Stimulated activated CD4-positive, alpha-beta T cell treated with anti-CD3 and anti-CD28 coated beads, Interleukin-4, amount 100 ng/mL, for 48 hours (primary cell): ENCODE results near the gene ANKS1B.
"Not testable (repeated sequence)": the region's sequence is repeated elsewhere in the genome, so short reads cannot be mapped to it uniquely, and the experiment has no call there.

Experiments used
- DNase-seq, 2 donors: peaks; one replicate each; pipeline ENCODE4 v3.0.0-alpha.2; 2020; ENCODE audit warnings: low read depth in 2 of 2

The ANKS1B gene

DNA sequence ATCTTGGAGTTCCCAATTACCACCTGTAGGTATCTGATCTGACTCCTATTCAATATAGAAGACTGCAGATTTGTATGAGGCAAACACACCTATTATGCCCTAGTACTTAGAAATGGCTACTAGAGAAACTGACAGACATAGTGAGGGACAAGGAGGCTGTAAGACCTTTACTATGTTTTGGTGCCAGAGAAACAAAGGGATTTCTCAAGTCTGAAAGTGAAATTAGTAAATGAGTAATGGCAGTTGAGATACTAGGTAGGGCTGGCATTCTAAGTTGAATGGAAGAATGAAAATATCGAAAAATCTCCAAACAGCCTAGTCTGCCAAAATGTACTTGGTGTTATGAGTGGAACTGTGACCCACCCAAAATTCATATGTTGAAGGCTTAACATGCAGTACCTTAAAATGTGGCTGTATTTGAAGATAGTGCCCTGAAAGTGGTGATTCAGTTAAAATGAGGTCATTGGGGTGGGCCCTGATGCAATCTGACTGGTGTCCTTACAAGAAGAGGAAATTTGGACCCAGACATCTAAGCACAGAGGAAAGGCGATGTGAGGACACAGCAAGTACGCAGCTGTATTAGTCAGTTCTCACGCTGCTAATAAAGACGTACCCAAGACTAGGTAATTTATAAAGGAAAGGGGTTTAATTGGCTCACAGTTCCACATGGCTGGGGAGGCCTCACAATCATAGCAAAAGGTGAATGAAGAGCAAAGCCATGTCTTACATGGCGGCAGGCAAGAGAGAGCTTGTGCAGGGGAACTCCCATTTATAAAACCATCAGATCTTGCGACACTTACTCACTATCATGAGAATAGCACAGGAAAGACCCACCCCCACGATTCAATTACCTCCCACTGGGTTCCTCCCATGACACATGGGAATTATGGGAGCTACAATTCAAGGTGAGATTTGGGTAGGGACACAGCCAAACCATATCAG, 1212.7 kb downstream of the ANKS1B start:
- DNase-seq: no peak

DNA sequence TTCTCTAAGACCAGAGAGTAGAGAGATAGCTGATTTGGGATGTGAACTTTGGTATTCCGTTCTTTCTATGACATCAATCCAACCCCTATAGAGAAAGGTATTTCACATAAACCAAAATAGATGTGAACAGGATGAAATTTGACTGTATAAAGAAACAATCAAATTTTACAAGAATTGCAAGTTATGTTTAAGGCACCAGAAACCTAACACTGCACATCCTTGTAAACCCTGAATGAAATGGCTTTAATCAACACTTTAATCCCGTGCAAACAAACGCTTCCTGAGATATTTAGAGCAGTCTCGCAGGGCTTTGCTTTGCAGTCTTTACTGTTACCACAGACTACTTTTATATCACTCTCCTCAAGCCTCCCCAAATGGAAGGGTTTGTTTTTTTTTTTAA, 1214.5 kb downstream of the ANKS1B start:
- no peak for DNase-seq

DNA sequence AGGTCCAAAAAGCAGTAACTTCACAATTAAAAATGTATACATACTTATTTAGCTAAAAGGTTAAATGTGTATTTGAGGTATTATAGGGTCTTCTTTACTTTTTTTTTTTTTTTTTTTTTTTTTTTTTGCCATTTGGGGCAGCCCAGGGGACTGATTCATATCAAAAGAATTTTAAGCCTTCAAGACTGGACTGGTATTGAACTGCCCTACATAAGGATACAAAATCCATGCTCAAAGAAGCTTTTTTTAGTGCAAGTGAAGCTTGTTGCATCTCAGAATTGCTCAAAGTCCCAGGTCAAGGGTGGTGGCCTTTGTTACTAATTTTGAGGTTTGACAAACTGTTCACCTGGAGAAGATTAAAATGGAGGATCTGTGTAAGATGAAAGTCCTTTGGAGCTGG, 1215.7 kb downstream of the ANKS1B start:
- no peak for DNase-seq

DNA sequence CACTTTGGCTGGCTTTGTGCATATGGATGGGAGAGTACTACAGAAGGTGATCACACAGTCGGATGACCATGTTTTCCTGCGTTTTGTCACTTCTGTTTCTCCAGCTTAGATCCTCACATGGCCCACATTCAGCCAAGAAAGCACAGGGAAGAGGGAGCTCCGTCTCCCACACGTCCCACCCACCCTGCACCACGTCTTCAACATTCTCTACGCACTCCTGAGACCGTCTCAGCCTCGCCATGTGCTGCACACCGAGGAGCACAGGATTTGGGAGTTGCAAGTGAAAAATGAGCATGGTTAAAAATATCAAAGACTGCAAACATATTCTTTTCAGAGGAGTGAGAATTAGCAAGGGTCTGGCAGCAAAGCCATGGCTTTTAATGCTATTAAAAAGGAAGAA, 1217.5 kb downstream of the ANKS1B start:
- DNase-seq: no peak

DNA sequence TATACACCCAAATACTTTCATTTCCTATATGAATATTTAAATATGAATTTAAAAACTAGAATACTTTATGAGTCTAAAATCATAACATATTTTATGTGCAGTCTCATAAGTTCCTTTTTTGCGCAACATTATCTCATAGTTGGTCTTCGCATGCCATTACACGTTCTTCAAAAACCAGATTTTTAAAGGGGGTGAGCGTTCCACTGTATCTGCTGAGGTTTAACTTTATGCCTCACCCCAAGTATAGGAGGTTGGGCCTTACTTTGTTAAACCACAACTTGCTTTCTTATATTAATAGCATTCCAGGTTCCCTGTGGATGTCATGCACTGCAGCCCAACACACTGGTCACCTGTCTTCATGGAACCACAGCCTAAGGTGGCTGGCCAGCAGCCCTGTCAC, 1221.1 kb downstream of the ANKS1B start:
- no peak for DNase-seq

DNA sequence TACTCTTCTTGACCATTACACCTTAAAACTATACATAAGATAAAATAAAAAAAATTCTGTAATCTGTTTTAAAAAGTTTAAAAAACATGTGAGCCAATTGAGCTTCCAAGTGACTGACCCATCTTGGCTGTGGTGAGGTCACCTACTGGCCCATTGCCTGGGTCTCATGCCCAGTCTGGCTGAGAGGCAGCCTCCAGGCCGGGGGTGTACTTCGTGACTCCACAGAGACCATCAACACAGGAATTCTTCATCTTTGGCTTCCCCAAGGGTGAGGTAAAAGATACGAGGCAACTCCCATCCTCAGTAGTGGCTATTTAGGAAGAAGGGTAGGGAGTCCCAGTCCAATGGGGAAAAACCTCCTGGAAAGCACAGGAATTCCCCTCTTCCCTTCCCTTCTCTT, 1226.4 kb downstream of the ANKS1B start:
- DNase-seq: no peak

DNA sequence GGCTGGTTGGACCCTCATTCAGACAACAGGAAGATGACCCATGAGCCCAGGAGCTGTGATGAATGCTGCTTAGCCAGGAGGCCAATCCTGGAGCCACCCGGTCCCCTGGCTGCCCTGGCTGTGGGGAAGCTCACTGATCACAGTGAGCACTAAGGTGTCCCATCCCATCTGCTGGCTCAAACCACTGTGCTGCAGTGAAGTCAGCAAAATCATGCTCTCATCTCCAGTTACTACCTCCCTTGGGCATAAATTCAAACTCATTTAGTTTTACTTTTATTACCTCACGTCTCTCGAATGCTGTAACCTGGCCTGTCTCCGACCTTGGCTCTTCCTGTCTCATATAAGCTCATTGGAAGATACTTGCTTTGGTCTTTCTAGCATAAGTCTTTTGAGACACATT, 1227.3 kb downstream of the ANKS1B start:
- no peak for DNase-seq

DNA sequence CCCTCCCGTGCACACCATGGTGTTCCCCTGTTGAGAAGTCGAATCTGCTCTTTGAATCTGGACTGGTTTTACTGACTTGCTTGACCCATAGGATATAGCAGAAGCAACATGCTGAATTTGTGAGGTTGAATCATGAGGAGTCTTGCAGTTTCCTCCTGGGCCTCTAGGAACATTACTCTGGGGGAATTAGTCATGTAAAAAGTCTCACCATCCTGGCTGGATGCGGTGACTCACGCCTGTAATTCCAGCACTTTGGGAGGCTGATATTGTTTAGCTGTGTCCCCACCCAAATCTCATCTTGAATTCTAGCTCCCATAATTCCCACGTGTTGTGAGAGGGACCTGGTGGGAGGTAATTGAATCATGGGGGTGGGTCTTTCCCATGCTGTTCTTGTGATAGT, 1228.9 kb downstream of the ANKS1B start:
- DNase-seq: not testable (repeated sequence)

DNA sequence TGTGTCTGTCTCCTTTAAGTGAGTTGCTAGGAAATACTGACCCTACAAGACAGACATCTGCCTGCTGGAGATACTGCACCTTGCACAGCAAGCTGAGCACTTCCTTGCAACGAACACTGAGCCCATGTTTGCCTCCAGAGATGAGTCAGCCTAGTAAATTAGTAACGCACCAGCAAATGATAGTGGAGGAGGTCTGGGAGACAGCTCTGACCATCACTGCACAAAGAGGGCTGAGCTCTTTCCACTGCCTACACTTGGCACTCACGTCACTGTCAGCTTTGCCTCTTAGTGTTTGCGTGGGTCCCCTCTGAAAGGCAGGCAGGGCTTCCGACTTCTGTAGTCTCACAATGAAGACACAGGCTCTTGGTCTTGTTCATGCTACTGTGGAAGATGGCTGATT, 1230.6 kb downstream of the ANKS1B start:
- DNase-seq: peak in 1 of 2 donors; percentile 32

DNA sequence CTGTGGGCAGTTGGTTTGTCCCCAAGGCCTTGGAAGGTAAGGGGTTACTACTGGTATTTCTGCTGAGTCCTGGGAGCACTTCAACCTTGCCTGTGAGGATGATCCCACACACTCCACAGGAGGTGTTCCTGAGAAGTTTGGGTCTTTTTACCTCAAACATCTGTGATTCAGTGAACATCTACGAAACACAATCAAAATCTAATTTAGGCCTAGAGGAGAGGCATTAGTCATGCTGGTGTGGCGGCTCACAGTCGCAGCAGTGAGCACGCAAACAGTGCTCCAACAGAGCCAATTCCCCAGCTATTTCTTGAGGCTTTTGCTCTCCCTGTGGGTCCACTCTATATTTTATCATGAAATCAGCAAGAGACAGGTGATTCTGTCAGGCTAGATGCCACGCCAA, 1232.0 kb downstream of the ANKS1B start:
- no peak for DNase-seq

DNA sequence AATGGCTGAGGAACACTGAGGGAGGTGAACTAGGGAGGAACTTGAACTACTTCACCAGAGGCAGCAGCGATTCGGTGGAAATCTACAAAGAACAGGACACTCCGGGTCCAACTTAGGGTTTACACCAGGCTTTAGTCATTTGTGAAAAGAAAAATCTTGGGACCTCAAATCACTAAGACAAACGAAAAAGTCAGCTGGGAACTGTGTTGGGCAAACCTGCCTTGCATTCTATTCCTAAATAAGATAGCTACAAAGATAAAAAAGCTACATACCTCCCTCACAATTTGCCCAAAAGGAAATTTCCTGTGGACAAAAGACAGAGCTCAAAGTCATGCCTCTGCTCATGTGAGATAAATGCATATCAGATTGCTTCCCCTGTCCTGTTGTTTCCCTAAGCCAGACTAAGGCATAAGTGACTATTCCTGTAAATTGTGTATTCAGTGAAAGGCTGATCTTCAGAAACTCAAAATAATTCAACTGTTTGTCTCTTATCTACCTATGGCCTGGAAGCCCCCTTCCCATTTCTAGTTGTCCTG, 1233.1 kb downstream of the ANKS1B start:
- no peak for DNase-seq

DNA sequence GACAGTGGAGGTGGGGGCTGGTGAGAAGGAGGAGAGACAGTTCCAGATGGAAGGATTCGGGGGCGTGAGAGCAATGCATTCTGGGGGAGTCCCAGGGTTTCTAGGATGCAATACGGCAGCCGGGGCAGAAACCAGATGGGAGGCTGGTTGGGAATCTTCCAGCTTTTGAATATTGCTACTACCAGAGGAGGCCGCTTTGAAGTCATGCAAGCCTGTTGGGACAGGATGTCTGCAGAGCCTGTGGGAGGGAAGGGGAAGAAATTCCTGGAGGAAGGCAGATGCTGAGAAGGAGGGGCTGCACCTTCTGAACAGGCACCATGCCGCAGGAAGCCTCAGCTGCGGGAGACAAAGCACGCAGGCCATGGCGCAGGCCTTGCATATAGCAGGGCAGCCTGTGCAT, 1234.2 kb downstream of the ANKS1B start:
- no peak for DNase-seq

DNA sequence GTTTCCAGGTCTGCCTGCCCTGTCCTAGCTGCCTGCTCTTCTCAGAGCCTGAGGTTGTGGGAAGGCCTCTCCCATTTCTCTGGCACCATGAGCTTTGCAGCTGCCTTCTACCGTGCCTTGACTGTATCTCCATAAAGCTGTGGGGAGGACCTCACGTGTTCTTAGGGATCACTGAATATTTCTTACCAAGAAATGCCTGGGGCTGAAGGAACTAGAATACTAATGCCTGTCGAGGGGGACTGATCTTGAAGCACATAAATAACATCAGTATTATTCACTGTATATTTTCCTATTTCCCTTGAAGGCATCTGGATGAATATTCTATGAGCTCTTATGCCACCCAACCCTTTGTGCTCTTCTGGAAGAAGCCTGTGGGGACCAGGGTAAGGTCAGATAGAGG, 1236.3 kb downstream of the ANKS1B start:
- no peak for DNase-seq

DNA sequence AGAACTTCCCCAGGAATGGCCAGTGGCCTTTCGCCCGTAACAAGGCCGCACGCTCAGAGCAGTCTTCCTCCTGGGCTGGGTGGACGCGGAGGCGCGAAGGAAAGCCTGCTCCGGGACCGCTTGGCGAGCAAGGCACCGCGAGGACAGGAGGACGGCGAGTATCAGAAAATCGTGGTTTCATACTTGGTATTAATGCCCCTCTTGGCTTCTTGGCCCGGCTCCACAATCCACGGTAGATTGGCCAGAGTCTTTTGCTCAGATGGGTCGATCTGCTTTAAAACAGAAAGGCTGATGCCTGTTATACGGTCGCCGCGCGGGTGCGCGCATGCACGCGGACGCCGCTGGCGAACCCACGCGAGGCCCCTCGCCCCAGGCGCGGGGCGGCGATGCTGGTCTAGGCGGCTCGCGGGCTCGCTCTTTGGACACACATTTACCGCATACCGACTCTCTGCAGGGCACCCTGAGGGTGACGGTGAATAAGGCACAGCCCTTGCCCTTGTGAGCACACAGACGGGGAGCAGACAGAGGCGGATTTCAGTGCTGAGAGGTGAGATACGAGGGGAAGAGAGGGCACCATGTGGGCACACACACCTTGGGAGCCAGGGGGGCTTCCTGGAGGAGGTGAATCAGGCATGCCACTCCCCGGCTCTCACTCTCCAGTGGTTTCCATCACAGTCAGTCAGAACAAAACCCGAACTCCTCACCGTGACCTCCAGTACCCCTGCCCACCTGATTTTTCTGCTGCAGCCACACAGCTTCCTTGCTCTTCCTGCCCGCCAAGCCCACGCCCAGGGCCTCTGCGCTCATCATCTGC, 1239.0 kb downstream of the ANKS1B start:
- peak; percentile 30 to 33 for DNase-seq

DNA sequence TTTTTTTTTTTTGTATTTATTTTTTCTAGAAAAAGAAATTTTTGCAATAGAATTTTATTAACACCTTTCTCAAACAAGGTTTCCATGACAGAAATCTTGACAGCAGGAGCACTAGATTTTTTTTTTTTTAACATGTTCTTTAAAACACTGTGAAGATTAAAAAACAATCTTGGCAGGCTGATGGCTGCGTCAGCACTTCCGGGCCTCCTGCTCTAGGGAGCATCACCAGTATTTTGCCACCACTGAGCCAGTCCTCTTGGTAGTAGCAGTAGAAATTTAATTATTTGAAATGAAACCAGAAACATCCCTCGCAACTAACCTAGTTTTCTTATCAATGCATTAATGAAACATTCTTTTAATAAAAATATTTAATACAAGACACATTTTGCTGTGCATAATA, 1240.1 kb downstream of the ANKS1B start:
- no peak for DNase-seq

DNA sequence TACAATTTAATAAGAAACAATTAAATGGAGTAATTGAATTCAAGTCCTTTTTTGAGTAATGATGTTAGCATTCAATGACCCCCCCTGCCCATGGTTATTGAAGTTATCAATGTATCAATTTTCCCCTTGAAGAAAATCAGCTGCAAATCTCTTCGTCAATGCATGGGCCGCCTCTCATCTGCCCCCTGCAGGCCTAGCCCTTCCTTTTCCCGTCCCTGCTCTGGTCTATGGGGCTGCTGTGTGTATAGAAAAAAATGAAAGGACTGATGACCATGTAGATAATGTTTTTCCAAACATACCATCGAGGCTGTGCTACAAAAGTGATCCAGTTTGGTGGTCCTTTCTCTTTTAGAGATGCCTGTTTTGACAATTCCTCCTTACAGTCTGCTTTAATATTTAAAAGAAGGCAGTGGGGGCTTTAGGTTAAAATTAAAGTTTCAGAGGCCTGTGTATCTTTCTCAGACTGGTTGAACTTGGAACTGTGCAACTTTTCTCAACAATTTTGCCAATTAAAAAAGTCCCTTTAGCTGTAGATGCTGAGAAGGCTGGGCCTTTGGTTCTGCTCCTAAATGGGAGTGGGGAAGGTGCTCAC, 1241.3 kb downstream of the ANKS1B start:
- DNase-seq: peak; percentile 33 to 42

DNA sequence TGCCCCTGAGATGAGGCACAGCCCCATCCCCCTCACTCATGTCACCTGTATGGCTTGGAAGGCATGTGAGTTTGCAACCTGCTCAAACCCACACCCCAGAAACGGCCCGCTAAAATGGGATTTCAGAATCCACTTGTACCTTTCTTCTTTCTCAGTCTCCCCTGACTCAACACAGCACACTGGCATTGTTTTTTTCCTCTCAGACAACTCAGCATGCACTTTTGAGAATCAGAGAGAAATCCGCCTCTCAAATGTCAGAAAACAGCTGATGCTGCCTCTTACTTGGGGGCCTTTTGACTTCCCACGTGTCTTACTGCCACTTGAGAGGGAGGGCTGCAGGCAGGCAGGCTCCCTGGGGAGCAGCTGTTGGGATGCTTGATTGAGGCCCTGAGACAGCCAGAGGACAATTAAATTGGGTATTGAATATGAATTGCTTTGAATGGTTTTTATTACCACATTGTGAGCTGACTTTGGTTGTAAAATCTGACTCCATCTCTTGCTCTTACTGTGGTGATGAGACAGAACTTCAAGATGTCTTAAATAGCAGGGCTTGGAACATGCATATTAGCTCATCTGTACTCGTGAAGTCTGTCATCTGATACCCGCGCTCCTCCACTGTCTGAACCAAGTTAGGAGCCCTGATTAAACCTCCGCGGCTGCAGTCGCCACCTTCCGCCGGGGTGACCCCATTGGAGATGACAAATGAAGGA, 1243.0 kb downstream of the ANKS1B start:
- DNase-seq: peak; percentile 35 to 36

DNA sequence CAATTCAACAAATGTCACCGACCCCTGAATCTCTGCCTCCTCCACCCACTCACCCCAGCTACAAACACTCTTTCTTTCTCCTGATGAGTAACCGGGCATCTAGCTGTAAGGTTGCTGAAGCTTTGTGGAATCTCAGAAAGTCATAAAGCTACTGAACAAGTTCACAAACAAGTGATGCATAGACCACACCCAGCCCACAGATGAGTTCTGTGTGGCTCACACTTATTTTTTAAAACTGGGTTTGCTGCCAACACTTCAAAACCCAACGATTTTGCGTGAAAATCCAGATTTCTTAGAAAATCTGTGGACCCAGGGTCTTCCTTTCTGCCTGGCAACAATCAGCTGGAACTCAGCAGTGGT, 1243.6 kb downstream of the ANKS1B start:
- peak in 1 of 2 donors; percentile 39 for DNase-seq

DNA sequence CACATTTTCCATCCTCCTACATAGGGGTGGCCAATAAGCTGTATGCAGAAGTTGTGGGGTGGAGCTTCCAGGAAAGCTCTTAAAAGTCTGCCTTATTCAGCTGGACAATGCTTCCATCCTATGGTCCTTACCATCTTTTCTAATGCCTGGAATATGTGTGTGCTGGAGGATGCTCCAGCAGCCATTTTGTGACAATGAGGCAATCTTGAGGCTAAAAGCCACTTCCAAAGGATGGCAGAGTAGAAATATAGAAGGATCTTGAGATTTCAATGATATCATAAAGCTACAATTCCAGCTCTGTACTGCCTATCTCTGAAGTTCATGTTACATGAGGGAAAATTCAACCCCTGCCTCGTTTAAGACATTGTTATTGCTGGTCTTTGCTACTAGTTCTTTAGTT, 1244.0 kb downstream of the ANKS1B start:
- DNase-seq: no peak

DNA sequence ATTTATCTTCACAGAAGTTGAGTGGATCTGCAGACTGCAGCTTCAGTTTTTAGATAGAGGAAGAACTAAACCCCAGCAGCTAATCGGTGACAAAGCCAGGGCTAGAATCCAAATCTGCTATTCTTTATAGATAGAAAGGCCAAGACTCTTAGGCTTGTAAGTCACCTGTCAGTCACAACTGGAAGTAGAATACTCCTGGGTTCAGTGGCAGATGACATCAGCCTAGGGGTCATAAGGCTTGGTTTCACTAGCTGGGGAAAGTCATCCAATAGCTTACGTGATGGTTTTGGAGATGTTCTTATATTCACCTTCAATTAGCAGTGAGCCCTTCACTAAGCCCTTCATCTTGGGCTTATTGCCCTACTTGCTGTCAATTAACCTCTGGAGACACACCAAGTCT, 1246.2 kb downstream of the ANKS1B start:
- peak in 1 of 2 donors; percentile 8 for DNase-seq

DNA sequence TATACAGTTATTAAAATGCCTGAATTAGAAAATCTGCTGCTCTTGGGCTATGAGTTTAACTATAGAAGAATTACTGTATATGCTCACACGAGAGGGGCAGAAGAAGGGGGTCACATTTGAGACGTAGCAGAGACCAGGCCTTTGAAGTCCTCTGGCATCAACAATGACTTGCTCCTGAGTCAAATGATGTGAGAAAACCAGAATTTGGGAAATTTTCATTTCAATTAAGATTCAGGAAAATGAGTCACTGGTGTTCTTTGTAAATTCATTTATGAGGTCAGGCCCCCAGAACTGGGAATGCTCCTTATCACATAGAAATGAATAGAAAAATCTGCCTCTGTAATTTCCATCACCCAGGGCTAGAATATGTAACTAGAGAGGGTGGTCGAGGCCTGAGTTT, 1246.7 kb downstream of the ANKS1B start:
- no peak for DNase-seq

DNA sequence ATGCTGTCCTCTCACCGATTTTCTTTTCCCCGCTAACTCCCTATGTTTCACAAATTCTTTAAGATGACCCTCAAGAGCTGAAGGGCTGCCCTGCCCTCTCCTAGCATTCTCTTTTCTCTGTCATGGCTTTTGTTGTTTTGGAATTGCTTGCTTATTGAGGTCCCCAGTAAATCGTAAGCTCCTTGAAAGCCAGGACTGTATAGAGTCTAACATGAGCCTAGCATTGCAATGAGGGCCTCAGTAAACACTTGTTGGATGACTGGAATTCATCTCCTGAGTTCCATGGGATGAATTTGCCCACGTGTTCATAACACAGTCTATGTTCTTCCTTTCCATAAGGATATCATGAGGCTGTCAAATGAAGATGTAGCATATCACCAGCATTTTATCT, 1247.4 kb downstream of the ANKS1B start:
- DNase-seq: no peak
